NCI-H2196 (cell line): Measurements from ENCODE around the gene POU2F2.

Source experiments
- DNase-seq: peaks from one replicate; lab custom pipeline; 2025; ENCODE audit not compliant: unreplicated experiment; lab: John Stamatoyannopoulos, UW

POU2F2 gene

GRCh38 chr19:42132030-42132628 lies at the start of gene POU2F2:
Gene POU2F2, minus strand, starts transcription at chr19:42132446. Its CDS starts 35 bp downstream, at chr19:42132411.
- no peak for DNase-seq

GRCh38 chr19:42178791-42179674 lies 46.8 kb upstream of the POU2F2 start:
- DNase-seq, result no peak

- DNase-seq, result no peak
These were observed 45.4 kb upstream of the POU2F2 start for GRCh38 chr19:42177686-42178019.

- DNase-seq, result peak; percentile 86
These were observed 44.9 kb upstream of the POU2F2 start for GRCh38 chr19:42176990-42177685.

- DNase-seq, result no peak
These were observed 44.4 kb upstream of the POU2F2 start for GRCh38 chr19:42176649-42176989.

- no peak for DNase-seq
These were observed 43.9 kb upstream of the POU2F2 start for GRCh38 chr19:42175952-42176648.

- no peak for DNase-seq
These were observed 42.9 kb upstream of the POU2F2 start for GRCh38 chr19:42174958-42175734.

GRCh38 chr19:42174188-42174587 lies 41.9 kb upstream of the POU2F2 start:
- no peak for DNase-seq

- DNase-seq, result no peak
These were observed 41.4 kb upstream of the POU2F2 start for GRCh38 chr19:42173695-42174094.

- DNase-seq, result peak; percentile 54
These were observed 40.0 kb upstream of the POU2F2 start for GRCh38 chr19:42172261-42172660.

GRCh38 chr19:42170715-42171114 lies 38.5 kb upstream of the POU2F2 start:
- no peak for DNase-seq

- DNase-seq, result no peak
These were observed 37.5 kb upstream of the POU2F2 start for GRCh38 chr19:42169486-42170413.

- DNase-seq, result no peak
These were observed 36.0 kb upstream of the POU2F2 start for GRCh38 chr19:42168206-42168605.

GRCh38 chr19:42166316-42166715 lies 34.1 kb upstream of the POU2F2 start:
- DNase-seq, result peak; percentile 17

- DNase-seq, result no peak
These were observed 32.9 kb upstream of the POU2F2 start for GRCh38 chr19:42165146-42165545.

- DNase-seq, result no peak
These were observed 29.5 kb upstream of the POU2F2 start for GRCh38 chr19:42161616-42162263.

GRCh38 chr19:42159942-42160341 lies 27.7 kb upstream of the POU2F2 start:
- DNase-seq, result no peak

GRCh38 chr19:42158926-42159325 lies 26.7 kb upstream of the POU2F2 start:
- DNase-seq, result no peak

GRCh38 chr19:42156571-42156970 lies 24.3 kb upstream of the POU2F2 start:
- DNase-seq, result no peak
